ENCODE data around the gene PRKCZ. TPM values are rescaled to one million over a fixed set of nuclear protein-coding genes. Genes with fewer than 3 reads are reported as not detected.

Gene PRKCZ
- polyA plus RNA-seq, 1 of the 3 experiments (the other 2 are of a cell fraction), result 24.2 TPM

- TF ChIP-seq, protein P1, sequence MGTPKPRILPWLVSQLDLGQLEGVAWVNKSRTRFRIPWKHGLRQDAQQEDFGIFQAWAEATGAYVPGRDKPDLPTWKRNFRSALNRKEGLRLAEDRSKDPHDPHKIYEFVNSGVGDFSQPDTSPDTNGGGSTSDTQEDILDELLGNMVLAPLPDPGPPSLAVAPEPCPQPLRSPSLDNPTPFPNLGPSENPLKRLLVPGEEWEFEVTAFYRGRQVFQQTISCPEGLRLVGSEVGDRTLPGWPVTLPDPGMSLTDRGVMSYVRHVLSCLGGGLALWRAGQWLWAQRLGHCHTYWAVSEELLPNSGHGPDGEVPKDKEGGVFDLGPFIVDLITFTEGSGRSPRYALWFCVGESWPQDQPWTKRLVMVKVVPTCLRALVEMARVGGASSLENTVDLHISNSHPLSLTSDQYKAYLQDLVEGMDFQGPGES (IDR thresholded peaks at IDR 0.05; ENCODE audit: low read depth, low read length), result no peak
- TF ChIP-seq CHD2 (IDR thresholded peaks at IDR 0.05; ENCODE audit: low read length, partially characterized antibody), result no peak
- peak; percentile 53 for TF ChIP-seq POLR2AphosphoS5 (IDR thresholded peaks at IDR 0.05; ENCODE audit: low read depth, low read length)
- WGBS (ENCODE audit: low lambda C conversion rate), result 4% methylated on average over 16 of the region's 60 CpGs
Observed at GRCh38 chr1:2204415-2205190, 154.4 kb downstream of the PRKCZ start.

GRCh38 chr1:2205191-2205952, 155.2 kb downstream of the PRKCZ start:
- H3K9ac ChIP-seq, result peak overlapping the region; percentile 49; the same call in 1 of the 2 replicates
- H3K9me2 ChIP-seq, result no peaks in the 10 kb centered on the region
- no peaks in the 10 kb centered on the region for H4K20me1 ChIP-seq (ENCODE audit: insufficient read depth)
- H2AFZ ChIP-seq (ENCODE audit: low read depth), result peak overlapping the region; percentile 79
- H3K27ac ChIP-seq (ENCODE audit: low read depth in 2 of 2, low read length in 1 of 2), result peak overlapping the region; percentile 36 to 69; a peak in 1 of 4 replicates
- no peak for DNase-seq
- H3K4me2 ChIP-seq, result peak overlapping the region; percentile 85
- peaks cover 9 to 31% of the 10 kb centered on the region in 2 experiments; a peak in 2 of 4 replicates for H3K4me1 ChIP-seq (ENCODE audit: control insufficient read depth in 1 of 2, insufficient read depth in 2 of 2, low read depth in 1 of 2, low read length in 1 of 2)
- H3K79me2 ChIP-seq (ENCODE audit: insufficient read depth), result no peaks in the 10 kb centered on the region
- POLR2A ChIA-PET, result interaction anchor here (0.8 to 0.9 kb wide), 3 partner anchors 10 to 107 kb away, joined by 3 to 4 read pairs (median 3); partner anchors contain the start of gene FAAP20
- 46% methylated on average over 14 of the region's 84 CpGs for WGBS (ENCODE audit: low lambda C conversion rate)
- H3K9me3 ChIP-seq, result no peaks in the 10 kb centered on the region
- H3K36me3 ChIP-seq (replicated peaks in 1 of 2; ENCODE audit: control insufficient read depth in 1 of 2, insufficient read depth in 2 of 2, low read length in 1 of 2), result no peaks in the 10 kb centered on the region
- CTCF ChIA-PET, result interaction anchor here (0.6 to 11.4 kb wide), 4 partner anchors 10 to 183 kb away, joined by 3 to 292 read pairs (median 24); partner anchors contain the start of gene FAAP20
- H3F3A ChIP-seq (replicated peaks; ENCODE audit: insufficient read depth), result no peaks in the 10 kb centered on the region
- no peaks in the 10 kb centered on the region for H3K27me3 ChIP-seq (ENCODE audit: insufficient read depth)
- H3K4me3 ChIP-seq (ENCODE audit: low read depth in 2 of 2, low read length in 1 of 2), result peak overlapping the region; percentile 47 to 48; a peak in 2 of 4 replicates
- 0 out of 2 replicates have a peak, but pooled peaks have one; percentile 45 for TF ChIP-seq MXI1 (IDR thresholded peaks at IDR 0.05; ENCODE audit: low read depth, low read length)
- no peak for TF ChIP-seq GATA2 (CRISPR knock-in tag; IDR thresholded peaks at IDR 0.05)
- TF ChIP-seq, protein P1 (IDR thresholded peaks at IDR 0.05; ENCODE audit: low read depth, low read length), result no peak
- no peak for TF ChIP-seq FOSL2 (IDR thresholded peaks at IDR 0.05; ENCODE audit: borderline replicate concordance, low read depth)
- TF ChIP-seq EZH2phosphoT487 (IDR thresholded peaks at IDR 0.05; ENCODE audit: borderline replicate concordance, low read depth), result no peak
- TF ChIP-seq CHD2 (IDR thresholded peaks at IDR 0.05; ENCODE audit: low read length, partially characterized antibody), result no peak
- no peak for TF ChIP-seq NRF1 (IDR thresholded peaks at IDR 0.05; ENCODE audit: low read depth, low read length)
- no peak for TF ChIP-seq USF2 (IDR thresholded peaks at IDR 0.05; ENCODE audit: borderline replicate concordance, low read depth, low read length)
- TF ChIP-seq POLR2AphosphoS5 (IDR thresholded peaks at IDR 0.05; ENCODE audit: low read depth, low read length), result 0 out of 2 replicates have a peak, but pooled peaks have one; percentile 25
- TF ChIP-seq FOXJ3 (CRISPR knock-in tag; IDR thresholded peaks at IDR 0.05), result no peak
- TF ChIP-seq ZBTB33 (IDR thresholded peaks at IDR 0.05; ENCODE audit: borderline replicate concordance, low read depth), result no peak
- TF ChIP-seq, protein P2, sequence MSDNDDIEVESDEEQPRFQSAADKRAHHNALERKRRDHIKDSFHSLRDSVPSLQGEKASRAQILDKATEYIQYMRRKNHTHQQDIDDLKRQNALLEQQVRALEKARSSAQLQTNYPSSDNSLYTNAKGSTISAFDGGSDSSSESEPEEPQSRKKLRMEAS (IDR thresholded peaks at IDR 0.05; ENCODE audit: low read depth), result no peak
- TF ChIP-seq EP300 (IDR thresholded peaks at IDR 0.05; ENCODE audit: borderline replicate concordance in 1 of 2, low read depth in 1 of 2, low read length in 1 of 2), result no peak
- no peak for TF ChIP-seq GABPA (IDR thresholded peaks at IDR 0.05; ENCODE audit: low read depth)
- TF ChIP-seq SMC3 (IDR thresholded peaks at IDR 0.05; ENCODE audit: low read depth, low read length), result no peak
- no peak for TF ChIP-seq MEF2A (IDR thresholded peaks at IDR 0.05; ENCODE audit: borderline replicate concordance, low read depth)

More at GRCh38 chr1:2204415-2205190, 154.4 kb downstream of the PRKCZ start:
- peak overlapping the region; percentile 54; the same call in 1 of the 2 replicates for H3K9ac ChIP-seq
- H3K9me3 ChIP-seq, result no peaks in the 10 kb centered on the region
- H3F3A ChIP-seq (replicated peaks; ENCODE audit: insufficient read depth), result no peaks in the 10 kb centered on the region
- DNase-seq, result peak; percentile 99
- no peaks in the 10 kb centered on the region for H4K20me1 ChIP-seq (ENCODE audit: insufficient read depth)
- ChIA-PET POLR2A (interaction anchor here (0.8 to 0.9 kb wide), 2 partner anchors 10 to 23 kb away, joined by 3 to 4 read pairs; partner anchors contain the start of gene FAAP20), CTCF (interaction anchor here (0.6 to 11.4 kb wide), 3 partner anchors 9 to 183 kb away, joined by 3 to 292 read pairs (median 43); partner anchors contain the start of gene FAAP20)
- H3K4me1 ChIP-seq (ENCODE audit: control insufficient read depth in 1 of 2, insufficient read depth in 2 of 2, low read depth in 1 of 2, low read length in 1 of 2), result peaks cover 9 to 29% of the 10 kb centered on the region in 2 experiments; a peak in 2 of 4 replicates
- H3K4me3 ChIP-seq (ENCODE audit: low read depth in 2 of 2, low read length in 1 of 2), result peak overlapping the region; percentile 51 to 52; a peak in 3 of 4 replicates
- peak overlapping the region in 1 of 2 experiments; percentile 72; a peak in 1 of 4 replicates for H3K27ac ChIP-seq (ENCODE audit: low read depth in 2 of 2, low read length in 1 of 2)
- no peaks in the 10 kb centered on the region for H3K36me3 ChIP-seq (replicated peaks in 1 of 2; ENCODE audit: control insufficient read depth in 1 of 2, insufficient read depth in 2 of 2, low read length in 1 of 2)
- H3K4me2 ChIP-seq, result peak overlapping the region; percentile 85; the same call in 1 of the 2 replicates
- no peaks in the 10 kb centered on the region for H3K9me2 ChIP-seq
- H3K27me3 ChIP-seq (ENCODE audit: insufficient read depth), result no peaks in the 10 kb centered on the region
- peak overlapping the region; percentile 84; the same call in 1 of the 2 replicates for H2AFZ ChIP-seq (ENCODE audit: low read depth)
- no peaks in the 10 kb centered on the region for H3K79me2 ChIP-seq (ENCODE audit: insufficient read depth)

Data from SK-N-SH (cell line).